Right lobe of liver (tissue), 6 donors: ENCODE measurements around the gene NCBP1. TPM values are rescaled to one million over a fixed set of nuclear protein-coding genes. Genes with fewer than 3 reads are reported as not detected.

ENCODE experiments used
- ATAC-seq, 4 donors: fragments of 200-7000 bp; cut with Tn5 transposase; one replicate each; pipeline ENCODE4 v1.9.1; 2020; ENCODE audit warnings: mild to moderate bottlenecking in 4 of 4, moderate library complexity in 4 of 4
- DNase-seq, 3 donors: peaks; one replicate each; pipeline ENCODE4 v3.0.0-alpha.2; 2020
- H3K27ac ChIP-seq, 3 donors: fragments of 200-600 bp; one replicate each; pipeline ENCODE4 v1.8.0; 2022
- H3K27me3 ChIP-seq, 2 donors: fragments of 200-600 bp; one replicate each; pipeline ENCODE4 v1.8.0; 2022
- H3K36me3 ChIP-seq, 4 donors: fragments of 200-600 bp; sonication (generic) in 1 of 4; one replicate each; pipeline versions ENCODE4 v1.5.1 to v1.8.0; 2017 to 2022; ENCODE audit warnings: control low read depth in 1 of 4
- H3K4me1 ChIP-seq, 4 donors: fragments of 200-600 bp; sonication (generic) in 1 of 4; one replicate each; pipeline versions ENCODE4 v1.5.1 to v1.8.0; 2017 to 2022; ENCODE audit warnings: control low read depth in 1 of 4
- H3K4me3 ChIP-seq, 3 donors: fragments of 200-600 bp; one replicate each; pipeline ENCODE4 v1.8.0; 2022
- H3K9me3 ChIP-seq, 4 donors: fragments of 200-600 bp; sonication (generic) in 1 of 4; one replicate each; pipeline versions ENCODE4 v1.5.1 to v1.8.0; 2017 to 2022; ENCODE audit warnings: control low read depth in 1 of 4
- POLR2A ChIP-seq: fragments of 450-650 bp; IDR thresholded peaks from one replicate; pipeline ENCODE4 v1.6.1; 2017; ENCODE audit warnings: antibody characterized with exemption, mild to moderate bottlenecking
- WGBS: methylation state at CpG from one replicate; pipeline ENCODE4 v1.1.6; 2018; ENCODE audit warnings: low coverage, low lambda C conversion rate; ENCODE audit not compliant: insufficient coverage; ENCODE audit errors: missing lambda C conversion rate; 5-methylcytosine and 5-hydroxymethylcytosine counted together
- intact Hi-C, 2 donors: fragments of 100-400 bp; cut with DNase I; formaldehyde crosslinking; loops; one replicate each; pipeline versions ENCODE4 v1.11.2 to v1.14.1; 2022
- total RNA-seq, 6 experiments: library from RNA; depleted of rRNA in 2 of 6; stranded (reverse); fragments of >200 nt in 2 of 6; fragmentation: NEBNext Ultra II Directional in 3 of 6; extraction: Animal tissue kit (Norgen Biotek cat#: 25700) in 3 of 6; gene quantifications; one replicate each; pipeline versions ENCODE4 v1.1.0 to v1.2.4, GENCODE V29; 2016 to 2023
- TF ChIP-seq, protein P1 (sequence below), 4 donors: fragments of 200-600 bp in 3 of 4; fragments of 450-650 bp in 1 of 4; IDR thresholded peaks; one replicate each; pipeline versions ENCODE4 v1.5.1 to v1.8.0; 2016 to 2022; ENCODE audit warnings: antibody characterized with exemption in 4 of 4, mild to moderate bottlenecking in 2 of 4
- donor health status: DM: no; HTN: yes; CAD: no.
- donor health status: DM: no; HTN: no; CAD: no.
- donor health status: DM: no; HTN: no; CAD: no.
- donor health status: DM: no; HTN: yes; CAD: no.
- donor health status: DM: no; HTN: yes; CAD: no.

Gene NCBP1
- total RNA-seq, 6 experiments from 2014 or later: 10.9 to 15.3 (median 12.5) TPM

DNA sequence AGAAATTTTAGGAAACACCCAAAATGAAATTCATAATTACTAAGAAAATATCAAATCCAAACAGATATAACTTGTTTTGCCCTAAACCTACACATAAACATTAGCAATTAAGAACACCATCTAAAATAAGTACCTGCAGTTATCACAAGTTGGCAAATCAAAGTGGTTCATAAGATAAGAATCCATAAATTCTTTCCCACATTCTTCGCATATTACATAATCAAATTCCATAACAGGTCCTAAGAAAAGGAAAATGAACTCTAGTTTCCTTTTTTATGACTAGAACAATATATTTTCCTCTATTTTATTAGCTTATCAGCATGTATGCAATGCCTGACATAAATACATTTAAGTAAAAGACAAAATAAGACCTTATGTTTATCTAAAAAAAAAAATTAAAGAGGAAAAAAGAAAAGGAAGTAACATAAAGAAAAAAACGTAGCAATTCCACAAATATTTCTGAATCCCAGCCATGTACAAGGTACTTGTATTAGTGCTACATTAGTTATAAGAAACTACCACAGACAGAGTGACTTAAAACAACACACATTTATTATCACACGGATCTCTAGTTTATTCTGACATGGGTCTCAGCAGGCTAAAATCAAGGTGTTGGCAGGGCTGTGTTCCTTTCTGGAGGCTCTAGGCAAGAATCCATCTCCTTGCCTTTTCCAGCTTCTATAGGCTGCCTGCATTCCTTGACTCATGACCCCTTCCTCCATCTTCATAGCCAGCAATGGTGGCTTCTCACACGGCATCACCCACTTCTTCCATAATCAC lies 56.0 kb downstream of the NCBP1 start:
- 55% methylated on average over 4 of the region's 4 CpGs for WGBS
- Histone ChIP-seq H3K4me1 (peaks cover 0 to 23% (median 2%) of the 10 kb centered on the region in 4 donors), H3K36me3 (peaks cover 0 to 50% (median 11%) of the 10 kb centered on the region in 4 donors), H3K4me3 (no peak overlapping the region), H3K9me3 (no peaks in the 10 kb centered on the region), H3K27ac (no peak overlapping the region), H3K27me3 (no peaks in the 10 kb centered on the region)
- no peak for DNase-seq
- no peak for ATAC-seq
- intact Hi-C loops: no loop called here
- TF ChIP-seq POLR2A: no peak
- TF ChIP-seq, protein P1, sequence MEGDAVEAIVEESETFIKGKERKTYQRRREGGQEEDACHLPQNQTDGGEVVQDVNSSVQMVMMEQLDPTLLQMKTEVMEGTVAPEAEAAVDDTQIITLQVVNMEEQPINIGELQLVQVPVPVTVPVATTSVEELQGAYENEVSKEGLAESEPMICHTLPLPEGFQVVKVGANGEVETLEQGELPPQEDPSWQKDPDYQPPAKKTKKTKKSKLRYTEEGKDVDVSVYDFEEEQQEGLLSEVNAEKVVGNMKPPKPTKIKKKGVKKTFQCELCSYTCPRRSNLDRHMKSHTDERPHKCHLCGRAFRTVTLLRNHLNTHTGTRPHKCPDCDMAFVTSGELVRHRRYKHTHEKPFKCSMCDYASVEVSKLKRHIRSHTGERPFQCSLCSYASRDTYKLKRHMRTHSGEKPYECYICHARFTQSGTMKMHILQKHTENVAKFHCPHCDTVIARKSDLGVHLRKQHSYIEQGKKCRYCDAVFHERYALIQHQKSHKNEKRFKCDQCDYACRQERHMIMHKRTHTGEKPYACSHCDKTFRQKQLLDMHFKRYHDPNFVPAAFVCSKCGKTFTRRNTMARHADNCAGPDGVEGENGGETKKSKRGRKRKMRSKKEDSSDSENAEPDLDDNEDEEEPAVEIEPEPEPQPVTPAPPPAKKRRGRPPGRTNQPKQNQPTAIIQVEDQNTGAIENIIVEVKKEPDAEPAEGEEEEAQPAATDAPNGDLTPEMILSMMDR (IDR thresholded peaks at IDR 0.05): no peak

DNA sequence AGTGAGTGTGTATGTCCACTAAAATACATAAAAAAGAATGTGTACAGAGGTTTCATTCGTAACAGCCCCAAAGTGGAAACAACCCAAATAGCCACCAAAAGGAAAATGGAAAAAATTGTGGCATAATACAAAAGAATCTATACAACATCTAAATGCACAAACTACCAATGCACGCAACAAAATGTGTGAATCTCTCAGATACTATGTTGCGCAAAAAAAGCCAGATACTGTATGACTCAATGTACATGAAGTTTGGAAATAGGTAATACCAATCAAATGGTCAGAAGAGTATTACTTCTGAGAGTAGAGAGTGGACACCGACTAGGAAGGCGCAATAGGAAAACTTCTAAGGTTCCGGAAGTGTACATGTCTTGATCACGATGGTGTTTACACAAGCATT lies 61.1 kb downstream of the NCBP1 start:
- Histone ChIP-seq H3K27ac (no peak overlapping the region), H3K9me3 (no peaks in the 10 kb centered on the region), H3K36me3 (peaks cover 0 to 20% (median 10%) of the 10 kb centered on the region in 4 donors), H3K4me1 (peaks cover 0 to 37% (median 11%) of the 10 kb centered on the region in 4 donors), H3K27me3 (no peaks in the 10 kb centered on the region), H3K4me3 (no peak overlapping the region)
- 92% methylated on average over 7 of the region's 7 CpGs for WGBS
- no peak for DNase-seq
- no peak for ATAC-seq
- intact Hi-C loops: no loop called here
- no peak for TF ChIP-seq POLR2A
- TF ChIP-seq, protein P1 (IDR thresholded peaks at IDR 0.05): no peak

DNA sequence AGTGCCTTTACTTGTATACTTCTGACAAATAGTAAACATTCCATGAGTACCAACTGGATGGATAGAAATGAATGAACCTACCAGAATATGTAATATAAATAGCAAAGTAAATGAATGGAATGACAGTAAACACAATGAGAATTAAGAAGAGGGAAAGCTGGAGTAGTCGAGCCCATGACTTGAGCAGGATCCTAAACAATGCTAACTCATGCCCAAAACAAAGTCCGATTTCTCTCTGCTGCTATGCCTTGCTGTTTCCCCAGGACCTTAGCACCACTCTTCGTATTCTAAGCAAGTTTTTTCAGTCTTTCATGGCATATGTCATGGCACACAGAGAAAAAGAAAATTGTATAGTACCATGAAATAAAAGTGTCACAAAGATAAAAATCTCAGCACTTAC lies 61.8 kb downstream of the NCBP1 start:
- intact Hi-C loops: no loop called here

DNA sequence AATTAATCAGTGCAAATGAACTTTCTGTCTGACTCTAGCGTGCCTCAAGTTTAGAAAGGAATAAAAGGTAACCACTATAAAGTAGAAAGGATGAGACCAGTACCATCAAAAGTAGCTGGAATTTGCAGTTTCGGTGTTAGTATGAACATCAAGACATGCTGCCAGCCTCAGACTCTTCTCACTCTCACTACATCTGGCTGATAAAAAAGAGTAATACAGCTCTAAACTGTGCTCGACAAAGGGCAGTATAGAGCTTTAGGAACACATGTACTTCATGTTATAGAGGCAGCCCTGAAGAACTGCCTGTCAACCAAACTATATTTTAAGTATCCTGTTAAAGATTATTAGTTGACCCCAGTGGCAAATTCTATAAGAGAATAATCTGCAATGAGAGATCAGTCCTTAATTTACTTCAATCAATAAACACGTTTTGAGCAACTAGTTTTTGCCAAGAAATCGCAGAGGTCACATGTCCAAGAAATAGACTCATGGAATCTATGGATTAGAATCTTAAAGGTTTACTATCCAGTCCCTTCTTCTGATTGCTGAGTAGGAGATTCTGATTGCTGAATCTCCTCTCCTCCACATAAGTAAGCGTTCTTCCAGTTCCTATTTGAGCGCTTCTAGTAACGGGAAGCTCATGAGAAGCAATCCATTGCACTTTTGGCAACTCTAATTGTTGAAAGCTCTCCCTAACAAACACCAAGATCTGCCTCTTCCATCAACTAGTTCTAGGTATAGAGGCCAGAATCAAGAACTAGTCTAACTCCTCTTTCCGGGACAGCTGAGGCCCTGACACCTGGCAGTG lies 62.6 kb downstream of the NCBP1 start:
- H3K36me3 ChIP-seq: peaks cover 0 to 14% (median 7%) of the 10 kb centered on the region in 4 donors
- TF ChIP-seq, protein P1 (IDR thresholded peaks at IDR 0.05): no peak
- no peak for TF ChIP-seq POLR2A
- peaks cover 0 to 37% (median 11%) of the 10 kb centered on the region in 4 donors for H3K4me1 ChIP-seq
- no peaks in the 10 kb centered on the region for H3K27me3 ChIP-seq
- H3K4me3 ChIP-seq: peak overlapping the region; percentile 79 to 89 (median 88)
- H3K9me3 ChIP-seq: no peaks in the 10 kb centered on the region
- intact Hi-C loops: no loop called here
- DNase-seq (no peak), ATAC-seq (no peak)
- peak overlapping the region; percentile 79 to 91 (median 89) for H3K27ac ChIP-seq
- 18% methylated on average over 9 of the region's 9 CpGs for WGBS

More for the DNA sequence above, 61.8 kb downstream of the NCBP1 start:
- TF ChIP-seq, protein P1 (IDR thresholded peaks at IDR 0.05): no peak
- no peak for TF ChIP-seq POLR2A
- H3K9me3 ChIP-seq: no peaks in the 10 kb centered on the region
- peaks cover 0 to 20% (median 10%) of the 10 kb centered on the region in 4 donors for H3K36me3 ChIP-seq
- 64% methylated on average over 3 of the region's 3 CpGs for WGBS
- no peaks in the 10 kb centered on the region for H3K27me3 ChIP-seq
- H3K4me1 ChIP-seq: peaks cover 0 to 37% (median 11%) of the 10 kb centered on the region in 4 donors
- H3K27ac ChIP-seq: no peak overlapping the region
- H3K4me3 ChIP-seq: no peak overlapping the region
- no peak for ATAC-seq
- DNase-seq: no peak
